Stimulated activated CD8-positive, alpha-beta memory T cell treated with anti-CD3 and anti-CD28 coated beads, Interleukin-4, amount 100 ng/mL, for 4 hours (primary cell): ENCODE data around the gene CCNQ.

Experiments used
- DNase-seq, 2 donors: peaks; one replicate each; pipeline ENCODE4 v3.0.0-alpha.2; 2020; ENCODE audit warnings: low read depth in 2 of 2, low spot score in 1 of 2

Gene CCNQ

GRCh38 chrX:153598541-153599191 is at the start of gene CCNQ:
TSS of gene CCNQ (minus strand) at chrX:153599139. CDS start at chrX:153599073, 66 bp downstream.
- DNase-seq, result no peak

DNA sequence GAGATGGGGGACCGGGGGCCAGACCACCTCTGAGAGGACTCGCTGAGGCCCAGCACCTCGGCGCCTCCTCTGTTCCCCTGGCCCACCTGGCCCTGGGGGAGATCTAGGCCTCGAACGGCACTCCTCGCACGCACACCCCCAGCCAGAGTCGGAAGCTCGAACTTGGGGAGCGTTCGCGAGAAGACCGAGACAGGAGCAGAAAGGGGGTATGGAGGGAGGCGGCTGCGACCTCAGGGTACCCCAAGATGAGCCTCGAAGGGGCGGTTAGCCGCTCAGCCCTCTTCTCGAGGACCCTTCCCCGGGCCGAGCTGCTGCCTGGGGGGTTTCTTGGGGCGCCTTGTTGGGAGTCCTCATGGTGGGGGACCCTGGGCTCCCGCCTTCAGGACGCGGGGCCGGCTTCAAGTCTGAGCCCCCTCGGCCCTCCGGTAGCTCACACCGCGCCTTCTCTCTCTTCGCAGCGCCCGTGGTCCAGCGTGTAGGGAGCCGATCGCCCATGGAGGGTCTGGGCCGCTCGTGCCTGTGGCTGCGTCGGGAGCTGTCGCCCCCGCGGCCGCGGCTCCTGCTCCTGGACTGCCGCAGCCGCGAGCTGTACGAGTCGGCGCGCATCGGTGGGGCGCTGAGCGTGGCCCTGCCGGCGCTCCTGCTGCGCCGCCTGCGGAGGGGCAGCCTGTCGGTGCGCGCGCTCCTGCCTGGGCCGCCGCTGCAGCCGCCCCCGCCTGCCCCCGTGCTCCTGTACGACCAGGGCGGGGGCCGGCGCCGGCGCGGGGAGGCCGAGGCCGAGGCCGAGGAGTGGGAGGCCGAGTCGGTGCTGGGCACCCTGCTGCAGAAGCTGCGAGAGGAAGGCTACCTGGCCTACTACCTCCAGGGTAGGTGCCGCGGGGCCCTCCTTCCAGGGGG is 48.8 kb upstream of the CCNQ start:
- DNase-seq, result no peak

DNA sequence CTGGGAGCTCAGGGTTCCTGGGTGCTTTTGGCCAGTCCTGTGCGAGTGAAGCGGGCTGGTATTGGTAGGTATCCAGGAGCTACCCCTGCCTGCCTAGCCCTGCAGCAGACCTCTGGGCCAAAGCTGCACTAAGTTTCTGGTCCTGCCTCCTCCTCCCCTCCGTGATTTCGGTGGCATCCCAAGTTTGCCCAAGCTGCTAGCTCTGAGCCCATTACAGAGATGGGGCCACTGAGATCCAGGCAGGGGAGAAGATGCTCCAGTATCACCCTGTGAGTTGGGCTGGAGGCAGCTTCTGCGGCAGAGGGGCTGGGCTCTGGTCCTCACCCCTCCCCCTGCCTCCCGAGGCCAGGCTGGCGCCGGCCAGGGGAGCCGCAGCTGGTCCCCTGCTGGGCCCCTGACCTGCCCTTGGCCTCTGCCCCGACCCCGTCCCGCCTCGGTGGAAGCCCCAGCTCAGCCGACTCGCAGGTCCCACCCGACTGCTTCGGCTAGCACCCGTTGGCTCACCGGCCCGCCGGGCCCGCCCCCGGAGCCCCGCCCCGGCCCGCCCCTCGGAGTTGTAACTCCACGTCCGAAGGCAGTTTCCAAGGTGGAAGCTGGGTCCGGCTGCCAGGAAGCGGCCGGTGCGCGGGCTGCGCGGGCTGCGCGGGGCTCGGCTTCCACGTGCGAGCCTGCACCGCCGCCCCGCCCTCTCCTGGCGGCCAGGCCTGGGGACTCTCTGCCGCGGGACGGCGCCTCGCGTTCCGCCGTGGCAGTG is 47.9 kb upstream of the CCNQ start, which contains the start of gene DUSP9:
Gene DUSP9, plus strand, starts transcription at position 584 of the 754 bp plus-strand sequence. CDS start 751 bp downstream, outside the sequence.
- DNase-seq, result no peak

GRCh38 chrX:153645921-153646488 is 47.1 kb upstream of the CCNQ start:
- no peak for DNase-seq

GRCh38 chrX:153645151-153645550 is 46.2 kb upstream of the CCNQ start:
- DNase-seq, result no peak

GRCh38 chrX:153644356-153645125 is 45.6 kb upstream of the CCNQ start:
- no peak for DNase-seq

GRCh38 chrX:153643431-153644351 is 44.8 kb upstream of the CCNQ start:
- DNase-seq, result no peak

DNA sequence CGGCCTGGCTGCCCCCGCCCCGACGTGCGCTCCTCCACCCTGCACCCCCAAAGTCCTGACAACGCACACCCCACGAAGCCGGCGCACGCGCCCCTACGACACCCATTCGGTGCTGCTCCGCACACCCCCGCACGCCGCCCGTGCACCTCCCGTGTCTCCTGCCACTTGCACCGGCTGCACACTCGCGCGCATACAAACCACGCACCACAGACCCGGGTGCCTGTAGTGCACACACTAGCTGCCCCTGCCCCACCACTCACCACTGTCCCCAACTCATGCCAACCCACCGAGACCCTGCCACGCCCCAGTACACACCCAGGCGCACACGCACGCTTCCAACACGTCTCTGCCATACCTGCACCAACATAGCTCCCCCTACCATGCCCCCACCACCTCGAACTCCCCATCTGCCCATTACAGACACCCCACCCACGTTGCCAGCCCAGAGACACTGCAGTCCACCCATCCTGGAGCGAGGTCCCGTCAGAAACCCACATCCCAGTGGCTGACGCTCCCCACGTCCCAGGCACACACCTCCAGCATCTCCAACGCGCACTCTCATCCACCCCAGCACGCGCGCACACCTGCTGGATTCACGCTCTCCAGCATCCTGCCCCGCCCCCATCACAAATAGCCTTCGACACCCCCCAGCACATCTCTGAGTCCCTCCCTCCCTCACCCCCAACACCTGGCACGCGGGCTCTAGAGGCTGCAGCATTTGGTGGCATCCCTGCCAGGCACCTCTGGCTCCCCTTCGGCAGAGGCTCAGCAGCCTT is 43.9 kb upstream of the CCNQ start:
- no peak for DNase-seq

DNA sequence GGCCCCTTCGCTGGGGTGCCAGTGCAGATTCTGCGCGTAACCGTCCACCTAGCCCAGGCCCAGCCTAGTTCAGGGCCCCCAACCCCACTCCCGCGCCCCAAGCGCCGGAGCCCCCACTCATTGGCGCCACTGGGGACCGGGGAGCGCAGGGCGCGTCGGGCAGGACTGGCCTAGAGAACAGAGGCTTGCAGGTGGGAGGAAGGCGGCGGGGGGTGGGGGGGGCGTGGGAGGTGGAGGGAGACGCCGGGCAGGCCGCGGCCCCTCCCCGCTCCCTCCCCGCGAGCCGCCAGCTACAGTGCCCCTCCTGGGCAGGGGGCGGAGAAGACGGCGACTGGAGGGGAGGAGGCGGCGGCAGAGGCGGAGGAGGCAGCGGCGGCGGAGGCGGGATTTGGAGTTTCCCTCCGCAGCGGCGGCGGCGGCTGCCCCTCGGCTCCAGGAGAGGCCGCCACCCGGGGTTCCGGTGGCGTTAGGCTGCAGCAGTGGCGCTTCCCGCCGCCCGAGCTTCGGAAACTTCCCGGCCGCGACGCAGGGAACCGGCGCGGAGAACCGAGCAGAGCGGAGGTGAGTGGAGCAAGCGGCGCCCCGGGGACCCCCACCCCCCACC is 43.2 kb upstream of the CCNQ start:
- DNase-seq, result no peak

DNA sequence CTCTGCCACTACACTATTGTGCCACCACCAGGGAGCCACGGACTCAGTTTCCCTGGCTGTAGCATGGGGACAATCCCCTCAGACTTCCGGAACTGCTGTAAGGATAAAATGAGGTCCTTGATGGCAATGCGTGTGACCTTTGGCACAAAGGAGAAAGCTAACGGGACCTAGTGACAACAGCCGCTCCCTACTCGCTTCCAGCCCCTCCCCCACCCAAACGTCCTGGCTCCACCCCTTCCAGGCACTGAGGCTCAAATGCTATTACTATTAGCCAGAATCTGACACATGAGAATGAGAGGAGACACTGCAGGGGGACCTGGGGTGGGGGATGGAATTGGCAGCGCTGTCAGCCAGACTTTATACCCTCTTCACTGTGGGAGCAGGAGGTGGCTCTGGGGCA is 42.7 kb upstream of the CCNQ start:
- DNase-seq, result no peak

- DNase-seq, result no peak
Observed at GRCh38 chrX:153640736-153641575, 42.0 kb upstream of the CCNQ start.

- DNase-seq, result no peak
Observed at GRCh38 chrX:153640045-153640686, 41.2 kb upstream of the CCNQ start.

GRCh38 chrX:153639177-153640044 is 40.5 kb upstream of the CCNQ start:
- DNase-seq, result no peak

GRCh38 chrX:153638436-153639176 is 39.7 kb upstream of the CCNQ start:
- no peak for DNase-seq

GRCh38 chrX:153638041-153638371 is 39.1 kb upstream of the CCNQ start:
- DNase-seq, result no peak
